Measurements from ENCODE around the gene ILDR1.

The ILDR1 gene

GRCh38 chr3:122021811-122022401, at the start of gene ILDR1:
Gene ILDR1 (minus strand): TSS chr3:122022247. CDS start chr3:122022077, 170 bp downstream.
- H3K4me3 ChIP-seq (ENCODE audit: low read depth, low read length) = no peak within 1 kb of the TSS

GRCh38 chr3:122067588-122068240, 45.7 kb upstream of the ILDR1 start:
- Histone ChIP-seq H3K36me3 (replicated peaks) (no peaks in the 10 kb centered on the region), H3K4me3 (ENCODE audit: low read depth, low read length) (no peak overlapping the region), H3K27me3 (replicated peaks) (no peaks in the 10 kb centered on the region), H3K27ac (no peak overlapping the region)
- no peak for DNase-seq
- no peak for TF ChIP-seq CTCF (IDR thresholded peaks at IDR 0.05; ENCODE audit: low read depth, low read length, missing control alignments)
- in situ Hi-C loops (cut with HindIII; ENCODE audit: low pct_ligation_motif_present, low sequenced_read_pairs) = no loop called here

More at GRCh38 chr3:122021811-122022401, at the start of gene ILDR1:
- no peak for DNase-seq
- no peak within 1 kb of the TSS for H3K27ac ChIP-seq
- TF ChIP-seq CTCF (IDR thresholded peaks at IDR 0.05; ENCODE audit: low read depth, low read length, missing control alignments) = no peak
- no peaks in the 10 kb centered on the region for H3K27me3 ChIP-seq (replicated peaks)
- H3K36me3 ChIP-seq (replicated peaks) = no peaks in the 10 kb centered on the region
- in situ Hi-C loops (cut with HindIII; ENCODE audit: low pct_ligation_motif_present, low sequenced_read_pairs) = no loop called here

GRCh38 chr3:122067214-122067550, 45.1 kb upstream of the ILDR1 start:
- no peaks in the 10 kb centered on the region for H3K27me3 ChIP-seq (replicated peaks)
- DNase-seq = no peak
- in situ Hi-C loops (cut with HindIII; ENCODE audit: low pct_ligation_motif_present, low sequenced_read_pairs) = no loop called here
- no peak for TF ChIP-seq CTCF (IDR thresholded peaks at IDR 0.05; ENCODE audit: low read depth, low read length, missing control alignments)
- H3K4me3 ChIP-seq (ENCODE audit: low read depth, low read length) = no peak overlapping the region
- H3K27ac ChIP-seq = no peak overlapping the region
- no peaks in the 10 kb centered on the region for H3K36me3 ChIP-seq (replicated peaks)

GRCh38 chr3:122066331-122067213, 44.5 kb upstream of the ILDR1 start:
- H3K27ac ChIP-seq = no peak overlapping the region
- no peak for TF ChIP-seq CTCF (IDR thresholded peaks at IDR 0.05; ENCODE audit: low read depth, low read length, missing control alignments)

GRCh38 chr3:122064326-122064725, 42.3 kb upstream of the ILDR1 start:
- Histone ChIP-seq H3K4me3 (ENCODE audit: low read depth, low read length) (no peak overlapping the region), H3K27ac (no peak overlapping the region), H3K36me3 (replicated peaks) (no peaks in the 10 kb centered on the region), H3K27me3 (replicated peaks) (no peaks in the 10 kb centered on the region)
- in situ Hi-C loops (cut with HindIII; ENCODE audit: low pct_ligation_motif_present, low sequenced_read_pairs) = no loop called here
- DNase-seq = no peak
- no peak for TF ChIP-seq CTCF (IDR thresholded peaks at IDR 0.05; ENCODE audit: low read depth, low read length, missing control alignments)

More at GRCh38 chr3:122066331-122067213, 44.5 kb upstream of the ILDR1 start:
- H3K27me3 ChIP-seq (replicated peaks) = no peaks in the 10 kb centered on the region
- no peak for DNase-seq
- in situ Hi-C loops (cut with HindIII; ENCODE audit: low pct_ligation_motif_present, low sequenced_read_pairs) = no loop called here
- no peaks in the 10 kb centered on the region for H3K36me3 ChIP-seq (replicated peaks)
- no peak overlapping the region for H3K4me3 ChIP-seq (ENCODE audit: low read depth, low read length)
